GM12801 (cell line): Measurements from ENCODE around the gene EVC.

Experiments used
- CTCF ChIP-seq: IDR thresholded peaks from one replicate; pipeline ENCODE4 v1.5.1; 2011; ENCODE audit warnings: control low read depth; ENCODE audit not compliant: insufficient read length; ENCODE audit errors: extremely low read depth

EVC gene

GRCh38 chr4:5824635-5825034 is 113.6 kb downstream of the EVC start:
- TF ChIP-seq CTCF, result no peak

GRCh38 chr4:5825321-5826041 is 114.5 kb downstream of the EVC start:
- TF ChIP-seq CTCF, result no peak

- no peak for TF ChIP-seq CTCF
Measured at GRCh38 chr4:5826437-5827107, 115.6 kb downstream of the EVC start.

- TF ChIP-seq CTCF, result no peak
Measured at GRCh38 chr4:5827108-5828004, 116.4 kb downstream of the EVC start.

GRCh38 chr4:5828005-5828391 is 117.0 kb downstream of the EVC start:
- no peak for TF ChIP-seq CTCF

GRCh38 chr4:5836943-5837342 is 125.9 kb downstream of the EVC start:
- TF ChIP-seq CTCF, result no peak

- TF ChIP-seq CTCF, result no peak
Measured at GRCh38 chr4:5839332-5839731, 128.3 kb downstream of the EVC start.
